A549 (cell line): ENCODE data around the gene CUL2. TPM values are rescaled to one million over a fixed set of nuclear protein-coding genes. Genes with fewer than 3 reads are reported as not detected.

Source experiments
- ATAC-seq, 2 experiments: fragments of 200-7000 bp in 1 of 2; fragments of >200 bp in 1 of 2; cut with Nextera tagmentation in 1 of 2; cut with Tn5 transposase in 1 of 2; 3 replicates each; pipeline versions ENCODE4 v1.8.0 to v1.9.1; 2018 to 2020; ENCODE audit warnings: mild to moderate bottlenecking in 1 of 2, moderate library complexity in 1 of 2
- CTCF ChIA-PET: fragments of 300-600 bp; sonication (Branson Sonifier 250); formaldehyde crosslinking; extraction: SDS; loops from one replicate; lab custom pipeline; 2021; ENCODE audit warnings: antibody characterized with exemption, inconsistent platforms; lab: Yijun Ruan, JAX
- POLR2A ChIA-PET: fragments of 350-600 bp; formaldehyde crosslinking; extraction: SDS; loops from one replicate; lab custom pipeline; 2021; ENCODE audit warnings: antibody characterized with exemption, inconsistent platforms; lab: Yijun Ruan, JAX
- DNase-seq, 2 experiments: peaks; one replicate each; pipeline versions ENCODE4 v3.0.0 to v3.0.0-alpha.2; 2011 to 2016; ENCODE audit warnings: low read depth in 1 of 2, low spot score in 1 of 2
- FAIRE-seq: peaks from 2 replicates; lab custom pipeline; 2011; peaks lifted over from hg19 to GRCh38; lab: Jason Lieb, UNC
- H3K27ac ChIP-seq, 2 experiments: fragments of >200 bp; sonication (Bioruptor Twin); formaldehyde crosslinking; 3 replicates each; pipeline ENCODE4 v1.5.1; 2016 to 2017
- H3K4me1 ChIP-seq: fragments of >200 bp; sonication (Bioruptor Twin); formaldehyde crosslinking; 3 replicates; pipeline ENCODE4 v1.6.1; 2016
- H3K4me2 ChIP-seq: fragments of >200 bp; sonication (Bioruptor Twin); formaldehyde crosslinking; 3 replicates; pipeline ENCODE4 v1.6.1; 2016
- H3K4me3 ChIP-seq: fragments of >200 bp; sonication (Bioruptor Twin); formaldehyde crosslinking; 3 replicates; pipeline ENCODE4 v1.5.1; 2016
- H3K9me3 ChIP-seq: fragments of >200 bp; sonication (Bioruptor Twin); formaldehyde crosslinking; 3 replicates; pipeline ENCODE4 v1.6.1; 2016
- ATOH8 ChIP-seq: fragments of 250-450 bp; sonication (Bioruptor Pico); IDR thresholded peaks from 2 replicates; pipeline ENCODE4 v1.5.0; 2020; ENCODE audit warnings: low read depth, mild to moderate bottlenecking, moderate library complexity
- BCL3 ChIP-seq: fragments of >200 bp; sonication (Bioruptor Twin); formaldehyde crosslinking; IDR thresholded peaks from 3 replicates; pipeline ENCODE4 v1.6.1; 2016
- BHLHE40 ChIP-seq: IDR thresholded peaks from 2 replicates; pipeline ENCODE4 v1.6.1; 2012; ENCODE audit warnings: low read depth, low read length, inconsistent platforms
- CHD2 ChIP-seq: fragments of 150-350 bp; IDR thresholded peaks from 2 replicates; pipeline ENCODE4 v1.6.1; 2014; ENCODE audit warnings: low read length; ENCODE audit not compliant: partially characterized antibody
- CHD4 ChIP-seq: fragments of 200-600 bp; sonication (generic); IDR thresholded peaks from 2 replicates; pipeline ENCODE4 v1.6.1; 2016; ENCODE audit warnings: antibody characterized with exemption, mild to moderate bottlenecking, borderline replicate concordance
- CTCF ChIP-seq: fragments of >200 bp; sonication (Bioruptor Twin); formaldehyde crosslinking; IDR thresholded peaks from 3 replicates; pipeline ENCODE4 v1.5.1; 2016
- EHMT2 ChIP-seq: fragments of 200-600 bp; sonication (generic); IDR thresholded peaks from 2 replicates; pipeline ENCODE4 v1.6.1; 2016; ENCODE audit warnings: antibody characterized with exemption, low read depth, mild to moderate bottlenecking, moderate library complexity
- FOXS1 ChIP-seq: fragments of 250-450 bp; sonication (Bioruptor Pico); IDR thresholded peaks from 2 replicates; pipeline ENCODE4 v1.5.0; 2020; ENCODE audit warnings: mild to moderate bottlenecking, moderate library complexity
- HDAC2 ChIP-seq: fragments of 200-600 bp; sonication (generic); IDR thresholded peaks from 2 replicates; pipeline ENCODE4 v1.6.1; 2016
- HES2 ChIP-seq: fragments of >200 bp; sonication (Bioruptor Twin); formaldehyde crosslinking; IDR thresholded peaks from 2 replicates; pipeline ENCODE4 v1.6.1; 2016
- HEYL ChIP-seq: fragments of 250-450 bp; sonication (Bioruptor Pico); IDR thresholded peaks from 2 replicates; pipeline ENCODE4 v1.8.0; 2021; ENCODE audit warnings: mild to moderate bottlenecking, moderate library complexity
- HMGXB4 ChIP-seq: fragments of 250-450 bp; sonication (Bioruptor Pico); IDR thresholded peaks from 2 replicates; pipeline ENCODE4 v1.5.0; 2021; ENCODE audit warnings: mild to moderate bottlenecking, moderate library complexity, borderline replicate concordance
- HOXB5 ChIP-seq: fragments of 250-450 bp; sonication (Bioruptor Pico); IDR thresholded peaks from 2 replicates; pipeline ENCODE4 v1.5.0; 2020; ENCODE audit warnings: mild to moderate bottlenecking, moderate library complexity
- KDM5A ChIP-seq: fragments of 200-600 bp; sonication (generic); IDR thresholded peaks from 2 replicates; pipeline ENCODE4 v1.6.1; 2016; ENCODE audit warnings: antibody characterized with exemption, mild to moderate bottlenecking
- MAX ChIP-seq: IDR thresholded peaks from 2 replicates; pipeline ENCODE4 v1.6.1; 2012
- MYC ChIP-seq: IDR thresholded peaks from 2 replicates; pipeline ENCODE4 v1.6.1; 2012; ENCODE audit warnings: mild to moderate bottlenecking, inconsistent platforms, low read length, improper control_type of control experiment, borderline replicate concordance
- NPAS2 ChIP-seq: fragments of 250-450 bp; sonication (Bioruptor Pico); IDR thresholded peaks from 2 replicates; pipeline ENCODE4 v1.8.0; 2022; ENCODE audit warnings: mild to moderate bottlenecking, moderate library complexity, borderline replicate concordance
- PHF8 ChIP-seq: fragments of 200-600 bp; sonication (generic); IDR thresholded peaks from 2 replicates; pipeline ENCODE4 v1.6.1; 2016; ENCODE audit warnings: low read depth, mild to moderate bottlenecking, antibody characterized with exemption, moderate library complexity, borderline replicate concordance
- POLR2AphosphoS2 ChIP-seq: conservative IDR thresholded peaks from 2 replicates; pipeline ENCODE4 v1.6.1; 2012; ENCODE audit warnings: low read length, improper control_type of control experiment, inconsistent platforms
- RAD21 ChIP-seq, 2 experiments: fragments of >200 bp in 1 of 2; sonication (Bioruptor Twin) in 1 of 2; formaldehyde crosslinking in 1 of 2; IDR thresholded peaks in 1 of 2; conservative IDR thresholded peaks in 1 of 2; 2 replicates in 1 of 2; 3 replicates in 1 of 2; pipeline ENCODE4 v1.6.1; 2012 to 2018; ENCODE audit warnings: inconsistent platforms in 1 of 2
- RCOR1 ChIP-seq: fragments of 150-350 bp; IDR thresholded peaks from 2 replicates; pipeline ENCODE4 v1.6.1; 2014; ENCODE audit warnings: antibody characterized with exemption, low read length, low read depth
- REST ChIP-seq: fragments of 200-600 bp; sonication (generic); IDR thresholded peaks from 2 replicates; pipeline ENCODE4 v1.6.1; 2016; ENCODE audit warnings: antibody characterized with exemption, mild to moderate bottlenecking, moderate library complexity
- RFX5 ChIP-seq: fragments of 450-650 bp; IDR thresholded peaks from 2 replicates; pipeline ENCODE4 v1.7.1; 2014; ENCODE audit warnings: antibody characterized with exemption, mild to moderate bottlenecking, moderate library complexity
- ZC3H11A ChIP-seq: fragments of 450-650 bp; IDR thresholded peaks from 2 replicates; pipeline ENCODE4 v1.6.1; 2014; ENCODE audit warnings: antibody characterized with exemption, mild to moderate bottlenecking
- ZFP36 ChIP-seq: fragments of 450-650 bp; IDR thresholded peaks from 2 replicates; pipeline ENCODE4 v1.6.1; 2014; ENCODE audit warnings: borderline replicate concordance; ENCODE audit not compliant: partially characterized antibody
- ZSCAN20 ChIP-seq: fragments of 250-450 bp; sonication (Bioruptor Pico); IDR thresholded peaks from 2 replicates; pipeline ENCODE4 v1.8.0; 2022; ENCODE audit warnings: mild to moderate bottlenecking, moderate library complexity
- WGBS: methylation state at CpG from one replicate; pipeline ENCODE4 v1.1.6; 2017; ENCODE audit errors: missing lambda C conversion rate; 5-methylcytosine and 5-hydroxymethylcytosine counted together
- polyA plus RNA-seq, 4 experiments: library from polyadenylated mRNA; depleted of rRNA in 3 of 4; stranded (reverse); fragments of >200 nt; fragmentation: RNase III in 1 of 4; extraction: RNeasy Plus Mini Kit Qiagen cat#74134 plus additional on column Dnase treatment in 1 of 4; gene quantifications; 2 replicates in 3 of 4; 3 replicates in 1 of 4; pipeline ENCODE4 v1.2.3, GENCODE V29; 2011 to 2017

The CUL2 gene
- polyA plus RNA-seq, 2 of the 4 experiments (the other 2 are of a cell fraction) = 26.8 to 35.1 TPM

GRCh38 chr10:34969171-34969570 lies 121.0 kb downstream of the CUL2 start (continued):
- TF ChIP-seq CTCF = no peak
- TF ChIP-seq PHF8 = no peak
- TF ChIP-seq CHD4 = no peak
- TF ChIP-seq CHD2 = no peak
- TF ChIP-seq ATOH8 (CRISPR knock-in tag) = no peak
- no peak for TF ChIP-seq POLR2AphosphoS2
- no peak for TF ChIP-seq HDAC2
- TF ChIP-seq ZC3H11A = no peak
- no peak for TF ChIP-seq MAX
- TF ChIP-seq HEYL = no peak
- TF ChIP-seq, all 56 proteins: peak for 0

GRCh38 chr10:34967335-34967880 lies 122.7 kb downstream of the CUL2 start:
- no peak for DNase-seq
- Histone ChIP-seq H3K4me2 (no peak overlapping the region), H3K9me3 (no peaks in the 10 kb centered on the region), H3K27ac (no peak overlapping the region), H3K4me3 (no peak overlapping the region), H3K4me1 (0 out of 3 replicates have a peak, but pooled peaks cover 7% of the 10 kb centered on the region)
- FAIRE-seq = no peak
- WGBS = 87% methylated on average over 14 of the region's 14 CpGs
- CTCF ChIA-PET = interaction anchor here (0.9 to 1.5 kb wide), 3 partner anchors 15 to 312 kb away, joined by 3 to 4 read pairs (median 4); no protein-coding TSS in a partner anchor
- POLR2A ChIA-PET = no interaction called here
- no peak for ATAC-seq
- no peak for TF ChIP-seq REST
- no peak for TF ChIP-seq MYC
- TF ChIP-seq CTCF = no peak
- no peak for TF ChIP-seq RAD21 (conservative IDR thresholded peaks at IDR 0.05 in 1 of 2, IDR thresholded peaks at IDR 0.05 in 1 of 2)
- no peak for TF ChIP-seq RFX5
- TF ChIP-seq ZSCAN20 = no peak
- TF ChIP-seq EHMT2 = no peak
- TF ChIP-seq NPAS2 = no peak
- no peak for TF ChIP-seq HES2
- TF ChIP-seq HOXB5 (CRISPR knock-in tag) = no peak
- no peak for TF ChIP-seq BCL3
- TF ChIP-seq BHLHE40 = no peak
- no peak for TF ChIP-seq RCOR1
- TF ChIP-seq HMGXB4 (CRISPR knock-in tag) = no peak
- no peak for TF ChIP-seq KDM5A
- no peak for TF ChIP-seq ZFP36
- no peak for TF ChIP-seq FOXS1 (CRISPR knock-in tag)
